Measurements from ENCODE around the gene SNX8.

The SNX8 gene

DNA sequence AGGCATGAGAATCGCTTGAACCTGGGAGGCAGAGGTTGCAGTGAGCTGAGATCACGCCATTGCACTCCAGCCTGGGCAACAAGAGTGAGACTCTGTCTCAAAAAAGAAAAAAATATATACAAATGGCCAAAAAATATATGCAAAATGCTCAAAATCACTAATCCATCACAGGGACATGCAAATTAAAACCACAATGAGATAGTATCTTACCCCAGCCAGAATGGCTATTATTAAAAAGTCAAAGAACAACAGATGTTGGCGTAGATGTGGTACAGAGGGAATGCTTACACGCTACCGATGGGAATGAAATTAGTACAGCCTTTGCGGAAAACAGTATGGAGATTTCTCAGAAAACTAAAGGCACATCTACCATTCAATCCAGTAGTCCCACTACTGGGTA, 17.4 kb downstream of the SNX8 start:
- Histone ChIP-seq H3K27ac (ENCODE audit: low read length) (no peak overlapping the region), H3K4me1 (ENCODE audit: low read length) (peaks cover 40% of the 10 kb centered on the region), H3K4me2 (ENCODE audit: low read length) (no peak overlapping the region), H3K4me3 (ENCODE audit: low read length) (no peak overlapping the region), H4K20me1 (ENCODE audit: insufficient read depth, low read length) (no peaks in the 10 kb centered on the region; the same call in 1 of the 2 replicates), H3K9ac (ENCODE audit: low read length) (no peak overlapping the region), H3K9me3 (ENCODE audit: insufficient read depth, low read length) (no peaks in the 10 kb centered on the region), H2AFZ (ENCODE audit: low read depth, low read length) (no peak overlapping the region), H3K36me3 (replicated peaks; ENCODE audit: low read depth, low read length) (no peaks in the 10 kb centered on the region), H3K27me3 (ENCODE audit: low read depth, low read length) (no peaks in the 10 kb centered on the region), H3K79me2 (ENCODE audit: low read length) (peaks cover 39% of the 10 kb centered on the region)
- TF ChIP-seq, protein P1, sequence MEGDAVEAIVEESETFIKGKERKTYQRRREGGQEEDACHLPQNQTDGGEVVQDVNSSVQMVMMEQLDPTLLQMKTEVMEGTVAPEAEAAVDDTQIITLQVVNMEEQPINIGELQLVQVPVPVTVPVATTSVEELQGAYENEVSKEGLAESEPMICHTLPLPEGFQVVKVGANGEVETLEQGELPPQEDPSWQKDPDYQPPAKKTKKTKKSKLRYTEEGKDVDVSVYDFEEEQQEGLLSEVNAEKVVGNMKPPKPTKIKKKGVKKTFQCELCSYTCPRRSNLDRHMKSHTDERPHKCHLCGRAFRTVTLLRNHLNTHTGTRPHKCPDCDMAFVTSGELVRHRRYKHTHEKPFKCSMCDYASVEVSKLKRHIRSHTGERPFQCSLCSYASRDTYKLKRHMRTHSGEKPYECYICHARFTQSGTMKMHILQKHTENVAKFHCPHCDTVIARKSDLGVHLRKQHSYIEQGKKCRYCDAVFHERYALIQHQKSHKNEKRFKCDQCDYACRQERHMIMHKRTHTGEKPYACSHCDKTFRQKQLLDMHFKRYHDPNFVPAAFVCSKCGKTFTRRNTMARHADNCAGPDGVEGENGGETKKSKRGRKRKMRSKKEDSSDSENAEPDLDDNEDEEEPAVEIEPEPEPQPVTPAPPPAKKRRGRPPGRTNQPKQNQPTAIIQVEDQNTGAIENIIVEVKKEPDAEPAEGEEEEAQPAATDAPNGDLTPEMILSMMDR (IDR thresholded peaks at IDR 0.05; ENCODE audit: low read depth, low read length), result no peak
- TF ChIP-seq EZH2phosphoT487 (IDR thresholded peaks at IDR 0.05; ENCODE audit: low read depth), result no peak

DNA sequence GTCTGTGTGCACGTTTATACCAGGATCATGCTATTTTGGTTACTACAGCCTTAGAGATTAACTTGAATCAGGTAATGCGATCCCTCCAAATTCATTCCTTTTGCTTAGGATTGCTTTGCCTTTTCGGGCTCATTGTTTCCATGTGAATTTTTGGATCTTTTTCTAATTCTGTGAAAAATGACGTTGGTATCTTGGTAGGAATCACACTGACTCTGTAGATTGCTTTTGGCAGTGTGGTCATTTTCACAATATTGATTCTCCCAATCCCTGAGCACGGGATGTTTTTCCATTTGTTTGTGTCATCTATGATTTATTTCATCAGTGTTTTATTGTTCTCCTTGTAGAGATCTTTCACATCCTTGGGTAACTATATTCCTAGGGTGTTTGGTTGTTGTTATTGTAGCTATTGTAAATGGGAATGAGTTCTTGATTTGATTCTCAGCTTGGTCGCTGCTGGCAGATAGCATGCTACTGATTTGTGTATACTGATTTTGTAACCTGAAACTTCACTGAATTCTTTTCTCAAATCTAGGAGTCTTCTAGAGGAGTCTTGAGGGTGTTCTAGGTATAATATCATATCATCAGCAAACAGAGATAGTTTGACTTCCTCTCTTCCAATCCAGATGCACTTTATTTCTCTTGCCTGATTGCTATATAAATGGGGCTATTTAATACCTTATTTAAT, 18.2 kb downstream of the SNX8 start:
- H3K27me3 ChIP-seq (ENCODE audit: low read depth, low read length), result no peaks in the 10 kb centered on the region
- H3K36me3 ChIP-seq (replicated peaks; ENCODE audit: low read depth, low read length), result no peaks in the 10 kb centered on the region
- H3K4me1 ChIP-seq (ENCODE audit: low read length), result peaks cover 40% of the 10 kb centered on the region
- peak overlapping the region; percentile 73 for H3K4me2 ChIP-seq (ENCODE audit: low read length)
- no peak overlapping the region for H2AFZ ChIP-seq (ENCODE audit: low read depth, low read length)
- no peak overlapping the region for H3K9ac ChIP-seq (ENCODE audit: low read length)
- TF ChIP-seq, protein P1 (IDR thresholded peaks at IDR 0.05; ENCODE audit: low read depth, low read length), result no peak
- no peak for TF ChIP-seq EZH2phosphoT487 (IDR thresholded peaks at IDR 0.05; ENCODE audit: low read depth)
- H4K20me1 ChIP-seq (ENCODE audit: insufficient read depth, low read length), result no peaks in the 10 kb centered on the region; the same call in 1 of the 2 replicates
- H3K79me2 ChIP-seq (ENCODE audit: low read length), result peaks cover 33% of the 10 kb centered on the region
- H3K27ac ChIP-seq (ENCODE audit: low read length), result peak overlapping the region; percentile 64
- H3K4me3 ChIP-seq (ENCODE audit: low read length), result peak overlapping the region; percentile 52
- H3K9me3 ChIP-seq (ENCODE audit: insufficient read depth, low read length), result no peaks in the 10 kb centered on the region

DNA sequence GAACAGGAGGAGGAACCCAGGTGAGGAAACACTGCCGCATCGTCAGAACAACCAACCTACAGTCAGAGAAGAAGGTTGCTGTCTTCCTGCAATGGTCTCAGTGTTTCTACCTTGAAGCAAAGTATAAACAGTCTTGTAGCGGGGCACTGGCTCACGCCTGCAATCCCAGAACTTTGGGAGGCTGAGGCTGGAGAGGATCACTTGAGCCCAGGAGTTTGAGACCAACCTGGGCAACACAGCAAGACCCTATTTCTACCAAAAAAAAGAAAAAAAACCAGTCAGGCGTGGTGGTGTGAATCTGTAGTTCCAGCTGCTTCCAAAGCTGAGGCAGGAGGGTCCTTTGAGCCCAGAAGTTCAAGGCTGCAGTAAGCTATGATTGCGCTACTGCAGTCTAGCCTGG, 23.4 kb downstream of the SNX8 start:
- Histone ChIP-seq H2AFZ (ENCODE audit: low read depth, low read length) (no peak overlapping the region), H3K27me3 (ENCODE audit: low read depth, low read length) (no peaks in the 10 kb centered on the region), H3K9ac (ENCODE audit: low read length) (no peak overlapping the region), H3K4me1 (ENCODE audit: low read length) (peaks cover 26% of the 10 kb centered on the region), H3K79me2 (ENCODE audit: low read length) (peaks cover 16% of the 10 kb centered on the region), H3K27ac (ENCODE audit: low read length) (no peak overlapping the region), H4K20me1 (ENCODE audit: insufficient read depth, low read length) (no peaks in the 10 kb centered on the region), H3K9me3 (ENCODE audit: insufficient read depth, low read length) (no peaks in the 10 kb centered on the region), H3K4me3 (ENCODE audit: low read length) (no peak overlapping the region), H3K4me2 (ENCODE audit: low read length) (no peak overlapping the region), H3K36me3 (replicated peaks; ENCODE audit: low read depth, low read length) (peaks cover 3% of the 10 kb centered on the region)
- TF ChIP-seq EZH2phosphoT487 (IDR thresholded peaks at IDR 0.05; ENCODE audit: low read depth), result no peak
- TF ChIP-seq, protein P1 (IDR thresholded peaks at IDR 0.05; ENCODE audit: low read depth, low read length), result no peak

DNA sequence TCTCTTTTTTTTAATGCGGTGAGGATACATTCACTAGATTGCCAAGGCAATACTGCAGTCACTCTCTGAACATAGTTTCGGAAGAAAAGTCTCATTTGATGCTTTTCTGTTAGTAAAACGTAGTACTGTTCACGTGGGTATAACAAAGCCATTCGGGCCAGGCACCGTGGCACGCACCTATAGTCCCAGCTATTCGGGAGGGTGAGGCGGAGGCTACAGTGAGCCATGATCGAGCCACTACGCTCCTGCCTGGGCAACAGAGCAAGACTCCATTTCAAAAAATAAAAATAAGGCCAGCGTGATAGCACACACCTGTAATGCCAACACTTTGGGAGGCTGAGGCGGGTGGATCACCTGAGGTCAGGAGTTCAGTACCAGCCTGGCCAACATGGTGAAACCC, 24.6 kb downstream of the SNX8 start:
- H4K20me1 ChIP-seq (ENCODE audit: insufficient read depth, low read length), result no peaks in the 10 kb centered on the region
- no peaks in the 10 kb centered on the region for H3K27me3 ChIP-seq (ENCODE audit: low read depth, low read length)
- peaks cover 3% of the 10 kb centered on the region for H3K36me3 ChIP-seq (replicated peaks; ENCODE audit: low read depth, low read length)
- H2AFZ ChIP-seq (ENCODE audit: low read depth, low read length), result no peak overlapping the region
- TF ChIP-seq EZH2phosphoT487 (IDR thresholded peaks at IDR 0.05; ENCODE audit: low read depth), result no peak
- TF ChIP-seq, protein P1 (IDR thresholded peaks at IDR 0.05; ENCODE audit: low read depth, low read length), result no peak
- peaks cover 14% of the 10 kb centered on the region for H3K79me2 ChIP-seq (ENCODE audit: low read length)
- no peak overlapping the region for H3K9ac ChIP-seq (ENCODE audit: low read length)
- peaks cover 18% of the 10 kb centered on the region for H3K4me1 ChIP-seq (ENCODE audit: low read length)
- H3K27ac ChIP-seq (ENCODE audit: low read length), result no peak overlapping the region
- H3K9me3 ChIP-seq (ENCODE audit: insufficient read depth, low read length), result no peaks in the 10 kb centered on the region
- H3K4me3 ChIP-seq (ENCODE audit: low read length), result no peak overlapping the region
- no peak overlapping the region for H3K4me2 ChIP-seq (ENCODE audit: low read length)
